Measurements from ENCODE around the gene SNAPC4. TPM values are rescaled to one million over a fixed set of nuclear protein-coding genes. Genes with fewer than 3 reads are reported as not detected.

SNAPC4 gene
- total and polyA plus RNA-seq, 2 of the 8 experiments (the other 6 are each of a cell fraction or from before 2014, with no cell fraction given): 6.9 to 18.1 TPM

DNA sequence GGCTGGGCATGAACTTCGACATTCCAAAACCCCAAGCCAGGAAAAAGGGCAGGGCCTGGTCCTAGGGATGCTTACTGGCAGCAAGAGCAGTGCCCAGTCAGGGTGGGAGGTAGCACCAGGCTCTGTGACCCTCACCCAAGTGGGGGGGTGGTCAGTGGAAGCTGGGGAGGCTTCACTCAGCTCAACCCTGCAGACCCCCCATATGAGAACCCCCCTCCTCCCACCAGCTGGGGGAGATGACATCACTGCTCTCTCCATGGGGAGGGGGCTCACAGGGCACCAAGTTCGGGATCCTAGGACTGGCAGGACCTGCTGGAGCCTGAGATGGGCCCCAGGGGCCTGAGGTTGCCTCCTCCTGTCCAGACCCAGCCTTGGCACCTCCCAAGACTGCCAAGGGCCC, 41.1 kb downstream of the SNAPC4 start:
- no peak for FAIRE-seq
- Histone ChIP-seq H2BK120ac (replicated peaks; ENCODE audit: low read depth, low read length) (no peak overlapping the region), H3K4me2 (ENCODE audit: insufficient read depth in 1 of 2, low read depth in 2 of 2, low read length in 2 of 2) (no peak overlapping the region), H3K14ac (ENCODE audit: insufficient read length) (no peak overlapping the region), H4K91ac (replicated peaks; ENCODE audit: insufficient read length, low read length) (no peak overlapping the region), H3K9ac (replicated peaks in 1 of 4; ENCODE audit: extremely low read depth in 1 of 4, low read depth in 3 of 4, low read length in 3 of 4) (no peak overlapping the region), H3K79me2 (ENCODE audit: control insufficient read depth in 1 of 2, insufficient read depth in 2 of 2, low read length in 2 of 2) (no peaks in the 10 kb centered on the region), H3K9me3 (ENCODE audit: insufficient read depth in 2 of 2, low read depth in 1 of 2, low read length in 1 of 2) (peaks cover 0 to under 1% of the 10 kb centered on the region in 2 experiments; a peak in 1 of 4 replicates), H2AFZ (ENCODE audit: low read length) (no peak overlapping the region), H2BK20ac (ENCODE audit: low read length) (no peak overlapping the region), H4K8ac (ENCODE audit: extremely low read depth, insufficient read depth, low read length) (no peak overlapping the region), H4K20me1 (replicated peaks in 1 of 2; ENCODE audit: control insufficient read depth in 1 of 2, insufficient read depth in 2 of 2, low read length in 2 of 2) (peaks cover 3 to 4% of the 10 kb centered on the region in 2 experiments), H3K18ac (ENCODE audit: extremely low read depth, low read length) (no peak overlapping the region), H3K27me3 (replicated peaks in 1 of 4; ENCODE audit: control insufficient read depth in 3 of 4, extremely low read depth in 1 of 4, insufficient read depth in 3 of 4, low read length in 3 of 4) (no peaks in the 10 kb centered on the region; a peak in 1 of 7 replicates), H2BK12ac (ENCODE audit: low read depth, low read length) (no peak overlapping the region), H2BK5ac (ENCODE audit: low read depth, low read length) (no peak overlapping the region), H3K79me1 (ENCODE audit: low read depth, low read length) (peaks cover 3% of the 10 kb centered on the region), H2BK15ac (ENCODE audit: low read length) (no peak overlapping the region), H3K23ac (ENCODE audit: insufficient read length) (no peak overlapping the region), H3K23me2 (ENCODE audit: low read depth, low read length) (no peaks in the 10 kb centered on the region; the same call in 1 of the 2 replicates), H3K4me3 (ENCODE audit: extremely low read depth in 1 of 4, insufficient read depth in 2 of 4, low read depth in 3 of 4, low read length in 4 of 4) (no peak overlapping the region), H4K5ac (ENCODE audit: insufficient read length, low read depth, low read length) (no peak overlapping the region), H3K4ac (replicated peaks; ENCODE audit: insufficient read length, low read depth, low read length) (no peak overlapping the region), H3K4me1 (replicated peaks in 1 of 4; ENCODE audit: control insufficient read depth in 3 of 4, insufficient read depth in 4 of 4, low read length in 3 of 4) (peaks cover 0 to 7% (median under 1%) of the 10 kb centered on the region in 4 experiments; a peak in 3 of 7 replicates), H3K27ac (ENCODE audit: low read depth, low read length) (no peak overlapping the region), H3K56ac (replicated peaks; ENCODE audit: insufficient read length, low read depth, low read length) (no peak overlapping the region), H3K36me3 (ENCODE audit: control insufficient read depth in 2 of 4, insufficient read depth in 4 of 4, low read length in 3 of 4) (no peaks in the 10 kb centered on the region; a peak in 1 of 8 replicates), H2AK5ac (ENCODE audit: low read depth, low read length) (no peak overlapping the region)
- POLR2A ChIA-PET (ENCODE audit: partially characterized antibody): interaction anchor here (0.7 to 15.8 kb wide), 3 partner anchors 14 to 21 kb away, joined by 3 to 137 read pairs (median 4); no protein-coding TSS in a partner anchor
- CTCF ChIA-PET (ENCODE audit: partially characterized antibody): interaction anchor here (1.0 kb wide), 1 partner anchor 13 kb away, joined by 3 read pairs; no protein-coding TSS in a partner anchor
- DNase-seq (ENCODE audit: low read depth in 1 of 2, low spot score in 2 of 2): no peak
- 88% methylated on average over 2 of the region's 2 CpGs; no CpG with 5 or more reads in 1 of the 2 experiments for WGBS, 2 experiments (ENCODE audit: extremely low coverage in 1 of 2, insufficient coverage in 1 of 2, insufficient read length in 1 of 2, insufficient replicate concordance in 2 of 2, low coverage in 1 of 2, low lambda C conversion rate in 2 of 2, missing lambda C conversion rate in 1 of 2)
- TF ChIP-seq BACH1 (IDR thresholded peaks at IDR 0.05; ENCODE audit: low read length) (no peak), SIX5 (IDR thresholded peaks at IDR 0.05; ENCODE audit: low read depth, low read length) (no peak), SP2 (IDR thresholded peaks at IDR 0.05; ENCODE audit: low read length) (no peak), SIRT6 (IDR thresholded peaks at IDR 0.05; ENCODE audit: low read length) (no peak), KDM4A (IDR thresholded peaks at IDR 0.05; ENCODE audit: low read depth, low read length, severe bottlenecking) (no peak), JUN (IDR thresholded peaks at IDR 0.05; ENCODE audit: low read depth, low read length) (no peak), E2F6 (IDR thresholded peaks at IDR 0.05) (no peak), SRF (IDR thresholded peaks at IDR 0.05; ENCODE audit: low read depth, low read length) (no peak), CTCF (IDR thresholded peaks at IDR 0.05; ENCODE audit: control extremely low read depth in 1 of 3, insufficient read depth in 1 of 3, low read depth in 1 of 3, low read length in 3 of 3) (no peak), CTBP2 (IDR thresholded peaks at IDR 0.05; ENCODE audit: borderline replicate concordance, insufficient read depth, insufficient read length, low read length) (no peak), SP4 (IDR thresholded peaks at IDR 0.05; ENCODE audit: low read length) (no peak)
